Putamen (tissue), 1 donor: ENCODE measurements around the gene SLC8A2.
"Not testable (repeated sequence)": the region's sequence is repeated elsewhere in the genome, so short reads cannot be mapped to it uniquely, and the experiment has no call there.

ENCODE experiments used
- DNase-seq: peaks from one replicate; pipeline ENCODE4 v3.0.0-alpha.2; 2016; ENCODE audit warnings: low spot score

SLC8A2 gene

DNA sequence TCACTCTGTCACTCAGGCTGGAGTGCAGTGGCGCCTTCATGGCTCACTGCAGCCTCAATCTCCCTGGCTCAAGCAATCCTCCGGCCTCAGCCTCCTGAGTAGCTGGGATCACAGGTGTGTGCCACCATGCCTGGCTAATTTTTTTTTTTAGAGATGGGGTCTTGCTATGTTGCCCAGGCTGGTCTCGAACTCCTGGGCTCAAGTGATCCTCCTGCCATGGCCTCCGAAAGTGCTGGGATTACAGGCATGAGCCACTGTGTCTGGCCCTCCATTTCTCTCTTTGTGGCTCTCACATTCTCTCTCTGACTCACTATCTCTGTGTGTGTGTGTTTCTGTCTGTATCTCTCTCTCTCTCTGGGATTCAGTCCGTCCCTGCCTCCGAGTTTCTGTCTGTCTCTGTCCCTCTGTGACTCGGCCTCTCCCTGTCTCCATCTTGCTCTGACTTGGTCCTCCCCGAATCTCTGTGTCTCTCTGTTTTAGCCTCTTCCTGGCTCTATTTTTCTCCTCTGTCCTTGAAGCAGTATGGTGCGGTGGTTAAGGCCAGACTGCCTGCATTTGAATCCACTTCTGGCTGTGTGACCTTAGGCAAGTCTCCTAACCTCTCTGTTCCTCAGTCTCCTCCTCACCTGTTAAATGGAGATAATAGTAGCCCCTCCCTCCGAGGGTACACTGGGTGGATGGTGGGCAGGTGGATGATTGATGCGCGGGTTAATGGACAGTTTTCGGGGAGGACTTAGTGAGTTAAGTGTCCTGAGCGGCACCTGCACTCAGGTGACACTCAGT is 63.3 kb downstream of the SLC8A2 start:
- no peak for DNase-seq

DNA sequence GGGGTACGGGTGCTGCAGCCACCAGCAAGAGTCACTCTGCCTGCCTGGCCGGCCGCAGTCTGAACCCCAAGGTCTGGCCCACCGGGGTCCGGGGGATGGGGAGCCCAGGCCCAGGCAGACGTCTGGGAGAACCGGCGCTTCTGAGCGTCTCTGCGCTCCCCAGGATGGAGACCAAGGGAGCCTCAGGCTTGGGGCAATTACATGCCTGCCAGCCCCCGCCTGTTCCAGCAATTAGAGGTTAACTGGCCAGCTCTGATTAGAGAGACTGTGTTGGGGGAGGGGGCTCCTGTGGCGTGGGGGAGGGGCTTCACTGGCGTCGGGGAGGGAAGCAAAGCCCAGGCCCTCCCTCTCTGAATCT is 64.3 kb downstream of the SLC8A2 start:
- DNase-seq: no peak

DNA sequence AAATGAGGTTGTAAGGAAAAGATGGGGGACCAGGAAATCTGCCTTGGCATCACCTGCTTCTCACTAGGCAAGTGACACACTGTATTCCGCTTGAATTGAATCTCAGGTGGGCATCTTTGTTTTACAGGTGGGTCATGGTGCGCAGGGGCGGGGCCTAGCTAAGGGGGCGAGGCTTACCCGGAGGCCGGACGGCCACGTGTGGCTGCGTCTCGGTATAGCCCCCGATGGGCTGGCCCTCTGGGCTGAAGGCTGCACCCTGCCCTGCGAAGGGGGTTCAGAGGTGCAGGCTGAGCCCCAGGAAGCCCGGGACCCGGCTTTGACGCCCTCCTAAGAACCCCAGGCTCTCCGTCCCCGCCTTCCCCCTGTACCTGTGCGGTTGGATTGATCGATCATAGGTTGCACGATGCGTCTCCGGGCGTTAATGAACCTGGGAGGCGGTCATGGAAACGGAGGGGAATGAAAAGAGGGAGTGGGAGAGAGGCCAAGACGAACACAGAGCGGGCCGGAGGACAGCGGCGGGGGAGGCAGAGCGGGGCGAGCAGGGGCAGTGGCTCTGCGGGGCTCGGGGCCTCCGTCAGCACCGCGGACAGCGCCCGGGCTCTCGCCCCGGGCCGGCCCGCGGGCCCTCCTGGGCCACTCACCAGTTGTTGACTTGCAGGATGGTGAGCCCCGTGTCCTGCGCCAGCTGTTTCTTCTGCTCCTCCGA is 64.8 kb downstream of the SLC8A2 start:
- DNase-seq: no peak

DNA sequence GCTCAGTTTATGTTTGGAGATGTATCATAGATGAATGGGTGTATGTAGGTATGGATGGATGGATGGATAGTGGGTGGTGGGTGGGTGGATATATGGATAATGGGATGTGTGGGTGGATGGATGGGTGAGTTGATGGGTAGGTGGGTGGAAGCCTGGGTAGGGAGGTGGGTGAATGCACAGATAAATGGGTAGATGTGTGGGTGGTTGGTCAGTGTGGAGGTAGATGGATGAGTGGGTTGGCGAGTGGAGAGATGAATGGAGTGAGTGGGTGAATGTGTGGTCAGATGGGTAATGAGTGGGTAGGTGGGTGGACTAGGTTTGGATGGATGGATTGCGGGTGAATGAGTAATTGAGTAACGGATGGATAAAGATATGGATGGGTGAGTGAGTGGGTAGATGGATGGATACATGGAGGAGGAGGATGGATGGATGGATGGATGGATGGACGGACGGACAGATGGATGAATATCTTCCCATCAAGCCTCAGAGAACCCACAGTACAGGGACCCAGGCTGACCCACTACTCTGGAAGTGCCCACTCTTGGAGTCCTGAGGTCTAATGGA is 65.8 kb downstream of the SLC8A2 start:
- DNase-seq: no peak

DNA sequence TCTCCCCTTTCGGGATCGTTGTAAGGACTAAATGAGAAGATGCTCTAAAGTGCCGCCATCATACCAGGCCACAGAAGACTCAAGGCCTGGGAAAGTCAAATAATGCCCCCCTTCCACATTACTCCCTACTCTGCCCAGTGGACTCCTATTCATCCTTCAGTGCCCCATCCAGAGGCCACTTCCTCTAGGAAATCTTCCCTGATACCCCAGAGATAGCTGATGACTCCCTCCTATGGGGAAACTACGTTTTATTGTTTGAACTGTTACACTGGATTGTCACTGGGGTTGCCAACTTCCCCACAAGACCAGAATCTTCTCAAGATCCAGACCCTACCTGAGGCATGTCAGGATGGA is 66.5 kb downstream of the SLC8A2 start:
- DNase-seq: no peak

DNA sequence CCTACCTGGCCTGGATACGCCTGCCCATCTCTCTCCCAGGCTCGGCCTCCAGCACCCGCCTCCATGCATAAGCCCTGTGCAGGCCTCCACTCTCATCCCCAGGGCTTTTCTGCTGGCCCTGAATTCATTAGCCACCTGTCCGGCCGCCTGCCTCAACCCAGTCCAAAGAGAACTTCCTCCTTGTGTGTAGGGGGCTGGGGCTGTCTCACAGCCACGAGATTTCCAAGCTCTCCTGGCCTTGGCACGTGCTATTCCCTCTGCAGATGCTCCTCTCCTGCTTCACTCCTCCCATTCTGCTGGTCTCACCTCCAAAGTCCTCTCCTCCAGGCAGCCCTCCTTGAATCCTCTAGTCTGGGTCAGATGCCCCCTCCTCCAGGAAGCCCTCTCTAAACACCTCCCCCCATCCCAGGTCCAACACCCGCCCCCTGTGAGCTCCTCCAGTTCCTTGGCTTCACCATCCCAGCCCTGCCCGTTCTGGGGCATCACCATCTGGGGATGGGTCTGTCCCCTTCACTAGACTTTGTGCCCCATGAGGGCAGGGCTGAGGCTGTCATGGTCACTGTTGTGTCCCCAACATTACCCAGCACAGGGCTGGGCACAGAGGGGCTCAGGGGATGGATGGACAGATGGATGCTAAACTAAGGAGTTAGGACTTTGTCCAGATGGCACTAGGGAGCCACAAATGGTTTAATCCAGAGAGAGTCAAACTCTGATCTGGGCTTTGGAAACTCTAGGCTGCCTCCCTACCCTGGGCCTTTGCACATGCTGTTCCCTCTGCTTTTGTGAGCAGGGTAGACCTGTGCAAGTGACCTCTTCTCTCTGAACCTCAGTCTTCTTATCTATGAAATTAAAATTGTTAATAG is 67.1 kb downstream of the SLC8A2 start:
- no peak for DNase-seq

DNA sequence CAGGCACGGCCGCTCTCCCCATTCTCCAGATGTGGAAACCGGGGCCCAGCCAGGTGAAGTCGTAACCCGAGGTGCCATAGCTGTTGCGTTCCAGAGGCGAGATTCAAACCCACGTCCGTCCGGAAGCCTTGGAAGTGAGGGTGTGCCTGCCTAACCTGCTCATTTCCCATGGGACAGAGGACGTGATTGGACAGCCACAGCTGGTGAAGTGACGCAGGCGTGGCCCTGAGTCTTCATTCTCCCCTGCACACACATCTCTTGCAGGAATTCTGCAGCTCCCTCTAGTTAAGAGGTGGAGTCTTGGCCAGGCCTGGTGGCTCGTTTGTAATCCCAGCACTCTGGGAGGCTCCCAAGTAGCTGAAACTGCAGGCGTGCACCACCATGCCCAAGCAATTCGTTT is 69.2 kb downstream of the SLC8A2 start:
- DNase-seq: no peak

DNA sequence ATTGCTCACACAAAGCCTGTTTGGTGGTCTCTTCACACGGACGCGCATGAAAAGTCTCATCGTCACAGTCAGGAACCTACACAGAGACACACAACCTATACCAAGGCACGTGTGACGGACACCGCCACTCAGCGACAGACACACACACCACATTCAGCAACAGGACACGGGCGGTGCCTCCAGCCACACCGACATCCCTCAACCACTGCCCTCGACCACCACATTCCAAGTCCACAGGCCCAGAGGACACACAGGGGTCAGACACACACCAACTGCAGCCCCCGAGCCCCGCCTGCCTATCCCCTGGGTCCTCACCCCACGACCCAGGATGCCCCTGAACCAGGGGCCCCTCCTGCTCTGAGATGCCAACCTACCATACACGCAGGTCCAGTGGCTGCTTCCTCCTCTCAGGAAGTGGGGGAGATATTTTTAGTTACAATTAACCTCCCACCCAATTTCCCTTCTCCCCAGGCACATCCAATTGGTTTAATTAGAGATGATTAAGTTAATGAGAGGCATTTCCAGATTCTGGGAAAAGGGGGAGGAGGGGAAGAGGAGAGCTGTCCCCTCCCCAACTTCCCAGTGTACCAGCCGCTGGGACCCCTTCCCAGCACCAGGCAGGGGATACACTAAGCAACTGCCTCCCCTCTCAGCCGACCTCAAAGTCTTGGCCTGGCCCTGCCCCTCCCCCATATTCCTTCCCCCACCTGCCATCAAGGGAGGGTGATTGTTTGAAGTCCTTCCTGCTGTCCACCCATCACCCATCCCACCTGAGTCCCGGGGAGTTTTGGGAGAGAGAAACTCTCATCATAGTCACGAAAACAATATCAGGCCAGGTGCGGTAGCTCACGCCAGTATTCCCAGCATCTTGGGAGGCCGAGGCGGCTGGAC is 72.7 kb downstream of the SLC8A2 start:
- DNase-seq: no peak

DNA sequence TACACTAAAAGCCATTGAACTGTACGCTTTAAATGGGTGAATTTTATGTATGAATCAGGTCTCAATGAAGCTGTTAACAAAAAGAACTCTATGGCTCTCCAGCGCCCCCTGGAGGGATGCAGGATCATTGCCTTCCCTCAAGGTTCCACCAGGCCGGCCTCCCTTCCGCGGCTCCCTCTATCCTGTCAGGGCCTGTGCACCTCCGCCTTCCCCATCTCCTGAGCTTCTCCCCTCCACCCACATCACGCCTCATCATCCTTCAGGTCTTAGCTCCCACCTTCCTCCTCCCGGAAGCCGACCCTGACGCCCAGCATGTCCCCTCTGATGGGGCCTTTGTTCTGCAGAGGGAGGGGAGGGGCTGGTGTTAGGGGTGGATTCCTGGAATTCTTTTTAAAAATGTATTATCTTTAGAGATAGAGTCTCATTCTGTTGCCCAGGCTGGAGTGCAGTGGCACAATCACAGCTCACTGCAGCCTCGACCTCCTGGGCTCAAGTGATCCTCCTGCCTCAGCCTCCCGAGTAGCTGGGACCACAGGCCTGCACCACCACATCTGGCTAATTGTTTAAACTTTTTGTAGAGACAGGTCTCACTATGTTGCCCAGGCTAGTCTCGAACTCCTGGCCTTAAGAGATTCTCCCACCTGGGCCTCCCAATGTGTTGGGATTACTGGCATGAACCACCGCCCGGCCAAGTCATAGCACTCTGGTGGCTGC is 80.0 kb downstream of the SLC8A2 start:
- DNase-seq: peak; percentile 39

DNA sequence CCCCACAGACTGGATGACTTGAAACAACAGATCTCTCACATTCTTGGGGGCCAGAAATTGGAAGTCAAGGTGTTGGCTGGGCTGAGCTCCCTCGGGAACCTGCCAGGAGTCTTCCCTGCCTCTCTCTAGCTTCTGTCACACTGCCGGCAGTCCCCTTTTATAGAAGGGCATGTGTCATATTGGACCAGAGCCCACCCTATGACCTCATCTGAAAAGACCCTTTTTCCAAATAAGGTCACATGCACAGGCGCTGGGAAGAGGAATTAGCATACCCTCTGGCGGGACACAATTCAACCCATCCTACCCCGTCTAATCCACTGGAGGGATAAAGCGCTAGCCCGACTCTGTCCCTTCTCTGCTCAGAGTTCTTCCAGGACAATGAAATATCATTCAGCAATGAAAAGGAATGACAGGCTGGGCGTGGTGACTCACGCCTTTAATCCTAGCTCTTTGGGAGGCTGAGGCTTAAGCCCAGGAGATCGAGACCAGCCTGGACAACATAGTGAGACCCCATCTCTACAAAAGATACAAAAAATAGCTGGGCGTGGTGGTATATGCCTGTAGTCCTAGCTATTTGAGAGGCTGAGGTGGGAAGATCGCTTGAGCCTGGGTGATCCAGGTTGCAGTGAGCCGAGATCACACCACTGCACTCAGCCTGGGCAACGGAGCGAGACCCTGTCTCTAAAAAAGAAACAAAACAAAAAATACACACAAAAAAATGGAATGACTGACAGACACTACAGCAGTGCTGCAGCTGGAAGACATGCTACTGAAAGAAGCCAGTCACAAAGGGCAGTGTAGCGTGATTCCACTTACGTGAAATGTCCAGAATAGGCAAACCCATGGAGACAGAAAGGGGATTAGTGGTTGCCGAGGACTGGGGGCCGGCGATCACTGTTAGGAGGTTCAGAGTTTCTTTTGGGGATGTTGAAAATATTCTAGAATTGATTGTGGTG is 80.9 kb downstream of the SLC8A2 start:
- no peak for DNase-seq

DNA sequence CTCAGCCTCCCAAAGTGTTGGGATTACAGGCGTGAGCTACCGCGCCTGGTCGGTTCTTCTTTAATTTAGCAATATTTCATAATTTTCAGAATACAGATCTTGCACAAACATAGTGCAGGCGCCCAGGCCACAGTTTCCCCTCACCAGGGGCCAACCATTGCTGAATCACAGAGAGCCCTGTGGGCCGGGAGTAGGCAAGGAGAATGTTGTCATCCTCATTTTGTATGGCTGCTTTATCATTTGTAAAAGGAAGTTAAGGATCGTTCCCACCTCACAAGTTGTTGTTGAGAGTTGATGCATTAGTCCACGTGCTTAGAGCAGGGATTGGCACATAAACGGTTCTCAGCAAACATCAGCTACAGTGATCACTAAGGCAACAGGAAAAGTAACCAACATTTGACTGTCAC is 82.5 kb downstream of the SLC8A2 start:
- no peak for DNase-seq

DNA sequence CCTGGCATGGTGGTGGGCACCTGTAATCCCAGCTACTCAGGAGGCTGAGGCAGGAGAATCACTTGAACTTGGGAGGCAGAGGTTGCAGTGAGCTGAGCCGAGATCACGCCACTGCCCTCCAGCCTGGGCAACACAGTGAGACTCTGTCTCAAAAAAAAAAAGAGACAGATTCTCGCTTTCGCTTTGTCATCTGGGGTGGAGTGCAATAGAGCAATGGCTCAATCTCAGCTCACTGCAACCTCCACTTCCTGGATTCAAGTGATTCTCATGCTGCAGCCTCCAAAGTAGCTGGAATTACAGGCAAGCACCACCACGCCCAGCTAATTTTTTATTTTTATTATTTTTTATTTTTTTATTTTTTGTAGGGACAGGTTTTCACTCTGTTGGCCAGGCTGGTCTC is 83.0 kb downstream of the SLC8A2 start:
- DNase-seq: not testable (repeated sequence)

DNA sequence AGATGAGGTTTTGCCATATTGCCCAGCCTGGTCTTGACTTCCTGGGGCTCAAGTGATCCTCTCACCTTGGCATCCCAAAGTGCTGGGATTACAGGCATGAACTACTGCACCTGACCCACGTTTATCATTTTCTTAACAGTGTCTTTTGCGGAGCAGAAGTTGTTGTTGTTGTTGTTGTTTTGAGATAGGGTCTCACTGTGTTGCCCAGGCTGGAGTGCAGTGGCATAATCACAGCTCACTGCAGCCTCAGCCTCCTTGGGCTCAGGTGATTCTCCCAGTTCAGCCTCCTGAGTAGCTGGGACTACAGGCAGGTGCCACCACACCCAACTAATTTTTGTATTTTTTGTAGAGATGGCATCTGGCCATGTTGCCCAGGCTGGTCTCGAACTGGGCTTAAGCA is 84.1 kb downstream of the SLC8A2 start:
- DNase-seq: not testable (repeated sequence)

DNA sequence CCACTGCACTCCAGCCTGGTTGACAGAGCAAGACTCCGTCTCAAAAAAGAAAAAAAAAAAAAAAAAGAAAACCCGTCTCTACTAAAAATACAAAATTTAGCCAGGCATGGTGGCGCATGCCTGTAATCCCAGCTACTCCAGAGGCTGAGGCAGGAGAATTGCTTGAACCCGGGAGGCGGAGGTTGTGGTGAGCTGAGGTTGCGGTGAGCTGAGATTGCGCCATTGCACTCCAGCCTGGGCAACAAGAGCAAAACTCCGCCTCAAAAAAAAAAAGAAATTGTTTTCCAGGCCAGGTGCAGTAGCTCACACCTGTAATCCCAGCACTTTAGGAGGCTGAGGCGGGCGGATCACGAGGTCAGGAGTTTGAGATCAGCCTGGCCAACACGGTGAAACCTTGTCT is 85.1 kb downstream of the SLC8A2 start:
- not testable (repeated sequence) for DNase-seq

DNA sequence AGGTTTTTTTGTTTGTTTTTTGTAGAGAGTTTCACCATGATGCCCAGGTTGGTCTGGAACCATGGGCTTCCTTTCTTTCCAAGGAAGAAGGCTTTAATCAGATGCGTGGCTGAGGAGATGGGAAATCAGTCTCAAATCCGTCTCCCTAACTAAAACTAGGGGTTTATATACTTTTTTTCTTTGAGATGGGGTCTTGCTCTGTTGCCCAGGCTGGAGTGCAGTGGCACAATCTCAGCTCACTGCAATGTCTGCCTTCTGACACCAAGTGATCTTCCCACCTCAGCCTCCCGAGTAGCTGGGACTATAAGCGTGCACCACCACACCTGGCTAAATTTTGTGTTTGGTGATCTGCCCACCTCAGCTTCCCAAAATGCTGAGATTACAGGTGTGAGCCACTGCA is 87.2 kb downstream of the SLC8A2 start:
- not testable (repeated sequence) for DNase-seq

DNA sequence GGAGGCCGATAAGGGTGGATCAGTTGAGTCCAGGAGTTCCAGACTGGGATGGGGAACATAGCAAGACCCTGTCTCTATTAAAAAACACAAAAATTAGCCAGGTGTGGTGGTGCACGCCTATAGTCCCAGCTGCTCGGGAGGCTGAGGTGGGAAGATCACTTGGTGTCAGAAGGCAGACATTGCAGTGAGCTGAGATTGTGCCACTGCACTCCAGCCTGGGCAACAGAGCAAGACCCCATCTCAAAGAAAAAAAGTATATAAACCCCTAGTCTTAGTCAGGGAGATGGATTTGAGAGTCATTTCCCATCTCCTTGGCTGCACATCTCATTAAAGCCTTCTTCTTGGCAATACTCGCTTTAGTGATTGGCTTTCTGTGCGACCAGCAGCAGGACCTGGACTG is 87.8 kb downstream of the SLC8A2 start:
- DNase-seq: not testable (repeated sequence)

DNA sequence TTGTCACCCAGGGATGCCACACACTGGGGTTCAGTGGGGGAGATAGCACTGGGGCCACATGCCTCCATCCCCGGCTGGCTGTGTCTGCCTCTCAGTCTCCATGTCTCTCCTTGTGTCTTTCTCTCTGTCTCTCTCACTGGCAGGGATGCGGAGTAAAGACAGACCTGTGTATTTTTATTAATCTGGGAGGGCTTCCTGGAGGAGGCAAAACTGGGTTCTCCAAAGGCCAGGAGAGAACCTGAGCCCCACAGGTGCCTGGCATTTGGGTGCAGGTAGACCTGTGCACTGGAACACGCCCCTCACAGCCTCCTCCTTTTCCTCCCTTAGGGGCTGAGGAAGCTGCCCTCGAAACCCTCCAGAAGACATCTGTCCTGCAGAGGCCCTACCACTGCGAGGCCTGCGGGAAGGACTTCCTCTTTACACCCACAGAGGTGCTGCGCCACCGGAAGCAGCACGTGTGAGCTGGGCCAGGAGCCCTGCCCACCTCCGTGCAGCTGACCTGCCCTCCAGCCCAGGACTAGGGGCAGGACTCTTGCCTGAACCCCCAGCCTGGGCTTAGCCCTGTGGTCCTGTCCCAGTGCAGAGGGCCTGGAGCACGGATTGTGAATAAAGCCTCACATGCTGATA is 89.9 kb downstream of the SLC8A2 start:
- DNase-seq: no peak

DNA sequence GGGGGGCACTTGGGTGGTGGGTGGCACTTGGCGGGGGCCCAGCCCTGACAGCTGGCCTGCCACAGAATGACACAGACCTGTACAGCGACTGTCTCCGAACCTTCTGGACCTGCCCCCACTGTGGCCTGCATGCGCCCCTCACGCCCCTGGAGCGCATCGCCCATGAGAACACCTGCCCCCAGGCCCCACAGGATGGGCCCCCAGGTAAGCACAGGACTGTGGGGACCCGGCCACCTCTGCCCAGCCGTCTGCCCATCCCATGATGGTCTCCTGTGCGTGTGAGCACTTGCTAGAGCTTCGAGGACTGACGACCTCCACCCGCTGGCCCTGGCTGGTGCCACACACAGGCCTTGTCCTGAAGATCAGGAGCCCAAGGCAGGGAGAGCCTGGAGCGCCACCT is 90.6 kb downstream of the SLC8A2 start:
- DNase-seq: no peak

DNA sequence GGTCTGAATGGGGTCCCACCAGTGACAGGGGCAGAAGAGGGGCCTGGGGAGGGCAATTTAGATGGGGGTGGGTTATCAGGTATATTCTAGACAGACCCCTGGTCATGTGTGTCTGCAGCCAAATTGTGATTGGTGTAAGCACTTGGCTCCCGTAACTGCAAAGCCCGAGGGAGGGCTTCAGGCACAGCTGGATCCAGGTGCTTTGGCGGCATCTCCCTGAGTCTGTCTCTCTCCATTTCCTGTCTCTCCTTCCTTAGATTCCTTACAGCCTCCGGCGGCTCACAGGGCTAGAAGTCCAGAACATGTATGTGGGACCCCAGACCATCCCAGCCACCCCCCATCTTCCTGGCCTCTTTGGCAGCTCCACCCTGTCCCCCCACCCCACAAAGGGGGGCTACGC is 91.1 kb downstream of the SLC8A2 start:
- DNase-seq: no peak
